Mesendoderm (in vitro differentiated cells): ENCODE results near the gene MSN.

Experiments
- DNase-seq: peaks from one replicate; pipeline ENCODE4 v3.0.0; 2013
- H2AK5ac ChIP-seq: 2 replicates; pipeline ENCODE4 v1.6.1; 2013; ENCODE audit warnings: low read length, inconsistent platforms
- H2BK120ac ChIP-seq: 2 replicates; pipeline ENCODE4 v1.6.1; 2013; ENCODE audit warnings: low read depth, mild to moderate bottlenecking, low read length, moderate library complexity, mixed read lengths
- H2BK15ac ChIP-seq: replicated peaks from 2 replicates; pipeline ENCODE4 v1.6.1; 2013; ENCODE audit warnings: low read depth, mild to moderate bottlenecking, moderate library complexity
- H2BK5ac ChIP-seq: 2 replicates; pipeline ENCODE4 v1.6.1; 2013; ENCODE audit warnings: low read length, inconsistent platforms
- H3K18ac ChIP-seq: 2 replicates; pipeline ENCODE4 v1.6.1; 2013; ENCODE audit warnings: mild to moderate bottlenecking, low read length, mixed read lengths
- H3K23ac ChIP-seq: one replicate; pipeline ENCODE4 v1.6.1; 2013; ENCODE audit warnings: low read length
- H3K27ac ChIP-seq: 2 replicates; pipeline ENCODE4 v1.5.1; 2013; ENCODE audit warnings: low read depth, mild to moderate bottlenecking, inconsistent platforms, low read length, moderate library complexity
- H3K27me3 ChIP-seq: 2 replicates; pipeline ENCODE4 v1.6.1; 2013; ENCODE audit warnings: low read length, control low read depth, mild to moderate bottlenecking, inconsistent platforms; ENCODE audit not compliant: insufficient read depth, poor library complexity
- H3K36me3 ChIP-seq: 2 replicates; pipeline ENCODE4 v1.6.1; 2013; ENCODE audit warnings: low read length, inconsistent platforms; ENCODE audit not compliant: control insufficient read depth, insufficient read depth
- H3K4ac ChIP-seq: one replicate; pipeline ENCODE4 v1.6.1; 2013; ENCODE audit warnings: low read depth, mild to moderate bottlenecking, low read length, moderate library complexity
- H3K4me1 ChIP-seq: 2 replicates; pipeline ENCODE4 v1.6.1; 2013; ENCODE audit warnings: low read depth, low read length, inconsistent platforms; ENCODE audit not compliant: control insufficient read depth
- H3K4me2 ChIP-seq: 2 replicates; pipeline ENCODE4 v1.6.1; 2013; ENCODE audit warnings: low read length
- H3K4me3 ChIP-seq: 2 replicates; pipeline ENCODE4 v1.5.1; 2013; ENCODE audit warnings: mild to moderate bottlenecking, low read length
- H3K56ac ChIP-seq: one replicate; pipeline ENCODE4 v1.6.1; 2013; ENCODE audit warnings: low read length
- H3K79me1 ChIP-seq: 2 replicates; pipeline ENCODE4 v1.6.1; 2013; ENCODE audit warnings: low read length, inconsistent platforms
- H3K79me2 ChIP-seq: 2 replicates; pipeline ENCODE4 v1.6.1; 2013; ENCODE audit warnings: mild to moderate bottlenecking, low read length; ENCODE audit not compliant: control insufficient read depth, insufficient read depth
- H3K9ac ChIP-seq: 2 replicates; pipeline ENCODE4 v1.6.1; 2013; ENCODE audit warnings: low read length, inconsistent platforms
- H4K5ac ChIP-seq: one replicate; pipeline ENCODE4 v1.6.1; 2013; ENCODE audit warnings: low read length
- H4K8ac ChIP-seq: one replicate; pipeline ENCODE4 v1.6.1; 2013; ENCODE audit warnings: low read depth, mild to moderate bottlenecking, control low read depth, low read length, moderate library complexity
- WGBS: extraction: QIAGEN DNeasy Blood & Tissue Kit; methylation state at CpG from one replicate; pipeline ENCODE4 v1.1.7; 2013; ENCODE audit warnings: low lambda C conversion rate, missing lambda C conversion rate; ENCODE audit not compliant: insufficient coverage; ENCODE audit errors: extremely low coverage; 5-methylcytosine and 5-hydroxymethylcytosine counted together

The MSN gene

GRCh38 chrX:65723706-65724105 is 56.3 kb downstream of the MSN start:
- Histone ChIP-seq H3K79me2 (peaks cover 3% of the 10 kb centered on the region), H3K9ac (no peak overlapping the region), H4K5ac (no peak overlapping the region), H3K56ac (no peak overlapping the region), H3K79me1 (no peaks in the 10 kb centered on the region), H3K27me3 (no peaks in the 10 kb centered on the region), H3K18ac (no peak overlapping the region), H4K8ac (no peak overlapping the region), H3K27ac (no peak overlapping the region), H3K4me2 (no peak overlapping the region), H3K4ac (no peak overlapping the region), H2BK15ac (no peak overlapping the region), H2BK5ac (no peak overlapping the region), H3K4me1 (no peaks in the 10 kb centered on the region), H2BK120ac (no peak overlapping the region), H2AK5ac (no peak overlapping the region), H3K23ac (no peak overlapping the region), H3K36me3 (no peaks in the 10 kb centered on the region), H3K4me3 (no peak overlapping the region)
- no peak for DNase-seq
- no CpG with 5 or more reads among the region's 2 CpGs for WGBS

- Histone ChIP-seq H3K4me2 (no peak overlapping the region), H2BK15ac (no peak overlapping the region), H3K79me1 (no peaks in the 10 kb centered on the region), H2BK120ac (no peak overlapping the region), H3K4me1 (no peaks in the 10 kb centered on the region), H3K4me3 (no peak overlapping the region), H2BK5ac (no peak overlapping the region), H4K5ac (no peak overlapping the region), H4K8ac (no peak overlapping the region), H3K36me3 (peaks cover 1% of the 10 kb centered on the region), H3K27ac (no peak overlapping the region), H3K56ac (no peak overlapping the region), H3K27me3 (no peaks in the 10 kb centered on the region), H3K23ac (no peak overlapping the region), H2AK5ac (no peak overlapping the region), H3K9ac (no peak overlapping the region), H3K79me2 (peaks cover 3% of the 10 kb centered on the region), H3K18ac (no peak overlapping the region), H3K4ac (no peak overlapping the region)
- no CpG with 5 or more reads among the region's 1 CpG for WGBS
- peak; percentile 7 for DNase-seq
Observed at GRCh38 chrX:65726715-65727114, 59.3 kb downstream of the MSN start.

GRCh38 chrX:65731684-65732289 is 64.3 kb downstream of the MSN start:
- no peaks in the 10 kb centered on the region for H3K27me3 ChIP-seq
- no CpG with 5 or more reads among the region's 1 CpG for WGBS
- H3K79me1 ChIP-seq: no peaks in the 10 kb centered on the region
- no peak overlapping the region for H3K56ac ChIP-seq
- no peak overlapping the region for H3K4me2 ChIP-seq
- no peak overlapping the region for H4K8ac ChIP-seq
- H3K36me3 ChIP-seq: peaks cover 9% of the 10 kb centered on the region
- no peak for DNase-seq
- H3K79me2 ChIP-seq: no peaks in the 10 kb centered on the region
- no peak overlapping the region for H2BK15ac ChIP-seq
- H3K27ac ChIP-seq: no peak overlapping the region
- no peak overlapping the region for H3K18ac ChIP-seq
- H4K5ac ChIP-seq: no peak overlapping the region
- no peaks in the 10 kb centered on the region for H3K4me1 ChIP-seq
- H2BK120ac ChIP-seq: no peak overlapping the region
- no peak overlapping the region for H3K4me3 ChIP-seq
- no peak overlapping the region for H3K23ac ChIP-seq
- H2AK5ac ChIP-seq: no peak overlapping the region
- H3K4ac ChIP-seq: no peak overlapping the region
- no peak overlapping the region for H2BK5ac ChIP-seq
- H3K9ac ChIP-seq: no peak overlapping the region

GRCh38 chrX:65740909-65741308 is 73.5 kb downstream of the MSN start:
- no peak overlapping the region for H3K4ac ChIP-seq
- H3K9ac ChIP-seq: no peak overlapping the region
- no peak overlapping the region for H2AK5ac ChIP-seq
- H3K18ac ChIP-seq: no peak overlapping the region
- H3K36me3 ChIP-seq: peaks cover 4% of the 10 kb centered on the region
- H2BK120ac ChIP-seq: no peak overlapping the region
- no peak overlapping the region for H3K4me3 ChIP-seq
- H4K8ac ChIP-seq: no peak overlapping the region
- DNase-seq: no peak
- no peaks in the 10 kb centered on the region for H3K79me1 ChIP-seq
- no peaks in the 10 kb centered on the region for H3K27me3 ChIP-seq
- no peak overlapping the region for H4K5ac ChIP-seq
- H3K79me2 ChIP-seq: no peaks in the 10 kb centered on the region
- no peak overlapping the region for H2BK5ac ChIP-seq
- no peak overlapping the region for H2BK15ac ChIP-seq
- H3K56ac ChIP-seq: no peak overlapping the region
- no peak overlapping the region for H3K27ac ChIP-seq
- no peak overlapping the region for H3K23ac ChIP-seq
- H3K4me2 ChIP-seq: no peak overlapping the region
- H3K4me1 ChIP-seq: no peaks in the 10 kb centered on the region

- no peak overlapping the region for H3K27ac ChIP-seq
- no peak overlapping the region for H3K9ac ChIP-seq
- H3K4me3 ChIP-seq: no peak overlapping the region
- no peaks in the 10 kb centered on the region for H3K79me1 ChIP-seq
- no peak overlapping the region for H3K4me2 ChIP-seq
- H3K23ac ChIP-seq: no peak overlapping the region
- H3K4me1 ChIP-seq: no peaks in the 10 kb centered on the region
- H2BK5ac ChIP-seq: no peak overlapping the region
- H2BK15ac ChIP-seq: no peak overlapping the region
- no peak for DNase-seq
- H3K4ac ChIP-seq: no peak overlapping the region
- H2BK120ac ChIP-seq: no peak overlapping the region
- H4K5ac ChIP-seq: no peak overlapping the region
- H4K8ac ChIP-seq: no peak overlapping the region
- H2AK5ac ChIP-seq: no peak overlapping the region
- H3K79me2 ChIP-seq: no peaks in the 10 kb centered on the region
- peaks cover 2% of the 10 kb centered on the region for H3K36me3 ChIP-seq
- no CpG with 5 or more reads among the region's 2 CpGs for WGBS
- no peak overlapping the region for H3K56ac ChIP-seq
- H3K27me3 ChIP-seq: no peaks in the 10 kb centered on the region
- no peak overlapping the region for H3K18ac ChIP-seq
Observed at GRCh38 chrX:65741823-65742222, 74.4 kb downstream of the MSN start.

GRCh38 chrX:65744965-65745364 is 77.5 kb downstream of the MSN start:
- WGBS: no CpG with 5 or more reads among the region's 1 CpG
- no peak overlapping the region for H3K4ac ChIP-seq

More at GRCh38 chrX:65744965-65745364, 77.5 kb downstream of the MSN start:
- H3K18ac ChIP-seq: no peak overlapping the region
- no peak overlapping the region for H3K27ac ChIP-seq
- no peak overlapping the region for H2BK120ac ChIP-seq
- H3K79me1 ChIP-seq: no peaks in the 10 kb centered on the region
- no peak overlapping the region for H3K9ac ChIP-seq
- H2BK5ac ChIP-seq: no peak overlapping the region
- H3K4me1 ChIP-seq: no peaks in the 10 kb centered on the region
- no peak overlapping the region for H3K4me3 ChIP-seq
- no peak overlapping the region for H3K4me2 ChIP-seq
- no peak overlapping the region for H2BK15ac ChIP-seq
- no peaks in the 10 kb centered on the region for H3K79me2 ChIP-seq
- no peak overlapping the region for H4K5ac ChIP-seq
- no peak overlapping the region for H4K8ac ChIP-seq
- H3K27me3 ChIP-seq: no peaks in the 10 kb centered on the region
- no peak overlapping the region for H3K23ac ChIP-seq
- no peaks in the 10 kb centered on the region for H3K36me3 ChIP-seq
- DNase-seq: peak; percentile 4
- H2AK5ac ChIP-seq: no peak overlapping the region
- H3K56ac ChIP-seq: no peak overlapping the region
